Astrocyte (in vitro differentiated cells and primary cell): ENCODE results near the gene CHD5. TPM values are rescaled to one million over a fixed set of nuclear protein-coding genes. Genes with fewer than 3 reads are reported as not detected.

Experiments
- DNase-seq: peaks from one replicate; pipeline ENCODE4 v3.0.0-alpha.2; 2010; ENCODE audit warnings: low read depth
- FAIRE-seq: peaks from 2 replicates; lab custom pipeline; 2011; peaks lifted over from hg19 to GRCh38; lab: Jason Lieb, UNC
- H2AFZ ChIP-seq: 2 replicates; pipeline ENCODE4 v1.6.0; 2012; ENCODE audit warnings: low read depth, low read length, inconsistent platforms
- H3K27ac ChIP-seq: 2 replicates; pipeline ENCODE4 v1.5.1; 2011; ENCODE audit warnings: low read depth, low read length, inconsistent platforms
- H3K27me3 ChIP-seq: 2 replicates; pipeline ENCODE4 v1.6.0; 2011; ENCODE audit warnings: low read length, inconsistent platforms; ENCODE audit not compliant: insufficient read depth
- H3K36me3 ChIP-seq: 2 replicates; pipeline ENCODE4 v1.5.1; 2011; ENCODE audit warnings: low read length, inconsistent platforms; ENCODE audit not compliant: insufficient read depth
- H3K4me1 ChIP-seq: 2 replicates; pipeline ENCODE4 v1.5.1; 2011; ENCODE audit warnings: low read length, inconsistent platforms; ENCODE audit not compliant: insufficient read depth
- H3K4me2 ChIP-seq: 2 replicates; pipeline ENCODE4 v1.6.0; 2012; ENCODE audit warnings: low read length, inconsistent platforms
- H3K4me3 ChIP-seq: 2 replicates; pipeline ENCODE4 v1.5.1; 2011; ENCODE audit warnings: low read depth, mild to moderate bottlenecking, low read length, inconsistent platforms; ENCODE audit not compliant: insufficient read depth
- H3K79me2 ChIP-seq: 2 replicates; pipeline ENCODE4 v1.6.0; 2012; ENCODE audit warnings: mild to moderate bottlenecking, low read length, inconsistent platforms; ENCODE audit not compliant: insufficient read depth
- H3K9ac ChIP-seq: 2 replicates; pipeline ENCODE4 v1.6.0; 2012; ENCODE audit warnings: mild to moderate bottlenecking, low read length, inconsistent platforms
- H3K9me3 ChIP-seq: 2 replicates; pipeline ENCODE4 v1.5.1; 2012; ENCODE audit warnings: low read depth, mild to moderate bottlenecking, low read length, inconsistent platforms; ENCODE audit not compliant: insufficient read depth
- H4K20me1 ChIP-seq: 2 replicates; pipeline ENCODE4 v1.6.0; 2012; ENCODE audit warnings: low read length, inconsistent platforms; ENCODE audit not compliant: insufficient read depth
- H3K27ac Mint-ChIP-seq: one replicate; pipeline ENCODE4 v1.8.0; 2021; ENCODE audit warnings: mild to moderate bottlenecking, mixed read lengths; ENCODE audit not compliant: unreplicated experiment
- H3K27me3 Mint-ChIP-seq: one replicate; pipeline ENCODE4 v1.8.0; 2021; ENCODE audit warnings: low read depth, mixed read lengths; ENCODE audit not compliant: unreplicated experiment
- H3K36me3 Mint-ChIP-seq: one replicate; pipeline ENCODE4 v1.8.0; 2021; ENCODE audit warnings: low read depth, mixed read lengths; ENCODE audit not compliant: unreplicated experiment
- H3K4me1 Mint-ChIP-seq: one replicate; pipeline ENCODE4 v1.8.0; 2021; ENCODE audit warnings: low read depth, mixed read lengths; ENCODE audit not compliant: unreplicated experiment
- H3K4me3 Mint-ChIP-seq: one replicate; pipeline ENCODE4 v1.8.0; 2021; ENCODE audit warnings: mild to moderate bottlenecking, moderate library complexity, mixed read lengths; ENCODE audit not compliant: unreplicated experiment
- H3K9me3 Mint-ChIP-seq: one replicate; pipeline ENCODE4 v1.8.0; 2021; ENCODE audit warnings: mild to moderate bottlenecking, mixed read lengths; ENCODE audit not compliant: unreplicated experiment
- EZH2 ChIP-seq: IDR thresholded peaks from 2 replicates; pipeline ENCODE4 v1.6.1; 2012; ENCODE audit warnings: mild to moderate bottlenecking, low read length, inconsistent platforms; ENCODE audit not compliant: insufficient read depth
- total RNA-seq: library from RNA; stranded (reverse); gene quantifications from 2 replicates; pipeline ENCODE4 v1.2.1, GENCODE V29; 2021
- TF ChIP-seq, protein P1 (sequence below): IDR thresholded peaks from 2 replicates; pipeline ENCODE4 v1.5.1; 2011; ENCODE audit warnings: low read depth, mild to moderate bottlenecking, inconsistent platforms, low read length, moderate library complexity; ENCODE audit not compliant: insufficient read depth

The CHD5 gene
- total RNA-seq, 1 donor from 2014 or later: 0.18 TPM

DNA sequence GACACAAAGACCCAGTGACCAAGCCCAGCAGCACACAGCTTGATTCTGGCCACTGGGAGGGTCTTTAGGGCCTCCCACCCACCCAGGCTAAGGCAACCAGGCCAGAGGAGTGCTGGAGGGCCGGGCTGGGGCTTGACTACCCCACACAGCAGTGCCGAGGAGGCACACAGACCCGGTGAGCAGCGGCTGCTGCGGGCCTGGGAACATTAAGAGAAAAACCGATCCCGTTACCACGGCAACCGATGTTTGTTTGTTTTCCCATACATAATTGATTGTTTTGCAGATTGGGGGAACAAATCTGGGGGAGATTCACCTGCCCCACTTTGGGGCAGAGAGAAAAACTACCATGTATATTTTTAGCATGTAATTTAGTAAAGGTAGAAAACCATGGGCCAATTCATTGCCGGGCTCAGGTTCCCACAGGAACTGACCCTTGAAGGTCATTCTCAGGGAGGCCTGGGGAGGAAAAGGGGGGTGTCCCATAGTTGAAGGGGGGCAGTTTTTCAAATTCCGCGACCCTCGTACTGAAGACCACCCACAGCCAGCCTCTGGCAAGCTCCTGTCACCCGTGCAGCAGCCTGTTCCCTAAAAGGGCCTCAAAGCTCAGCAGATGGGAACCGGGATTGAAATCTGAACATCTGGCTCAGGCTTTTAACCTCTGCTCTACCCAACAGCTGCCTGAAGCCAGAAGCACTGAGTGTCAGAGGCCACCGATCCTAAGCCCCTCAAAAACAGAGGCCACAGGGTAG is 35.3 kb downstream of the CHD5 start:
- Histone ChIP-seq H3K36me3 (no peaks in the 10 kb centered on the region), H3K27me3 (peaks cover 4% of the 10 kb centered on the region), H4K20me1 (no peaks in the 10 kb centered on the region), H3K4me3 (no peak overlapping the region), H3K27ac (no peak overlapping the region), H3K4me1 (no peaks in the 10 kb centered on the region), H3K9me3 (no peaks in the 10 kb centered on the region), H3K79me2 (no peaks in the 10 kb centered on the region), H3K9ac (no peak overlapping the region), H2AFZ (no peak overlapping the region), H3K4me2 (no peak overlapping the region)
- TF ChIP-seq, protein P1, sequence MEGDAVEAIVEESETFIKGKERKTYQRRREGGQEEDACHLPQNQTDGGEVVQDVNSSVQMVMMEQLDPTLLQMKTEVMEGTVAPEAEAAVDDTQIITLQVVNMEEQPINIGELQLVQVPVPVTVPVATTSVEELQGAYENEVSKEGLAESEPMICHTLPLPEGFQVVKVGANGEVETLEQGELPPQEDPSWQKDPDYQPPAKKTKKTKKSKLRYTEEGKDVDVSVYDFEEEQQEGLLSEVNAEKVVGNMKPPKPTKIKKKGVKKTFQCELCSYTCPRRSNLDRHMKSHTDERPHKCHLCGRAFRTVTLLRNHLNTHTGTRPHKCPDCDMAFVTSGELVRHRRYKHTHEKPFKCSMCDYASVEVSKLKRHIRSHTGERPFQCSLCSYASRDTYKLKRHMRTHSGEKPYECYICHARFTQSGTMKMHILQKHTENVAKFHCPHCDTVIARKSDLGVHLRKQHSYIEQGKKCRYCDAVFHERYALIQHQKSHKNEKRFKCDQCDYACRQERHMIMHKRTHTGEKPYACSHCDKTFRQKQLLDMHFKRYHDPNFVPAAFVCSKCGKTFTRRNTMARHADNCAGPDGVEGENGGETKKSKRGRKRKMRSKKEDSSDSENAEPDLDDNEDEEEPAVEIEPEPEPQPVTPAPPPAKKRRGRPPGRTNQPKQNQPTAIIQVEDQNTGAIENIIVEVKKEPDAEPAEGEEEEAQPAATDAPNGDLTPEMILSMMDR: no peak
- no peak for TF ChIP-seq EZH2
- Mint-ChIP-seq H3K4me1 (no peaks in the 10 kb centered on the region), H3K27ac (no peak overlapping the region), H3K9me3 (peaks cover 3% of the 10 kb centered on the region), H3K27me3 (peaks cover 47% of the 10 kb centered on the region), H3K36me3 (no peaks in the 10 kb centered on the region), H3K4me3 (no peak overlapping the region)
- DNase-seq: no peak
- FAIRE-seq: no peak

DNA sequence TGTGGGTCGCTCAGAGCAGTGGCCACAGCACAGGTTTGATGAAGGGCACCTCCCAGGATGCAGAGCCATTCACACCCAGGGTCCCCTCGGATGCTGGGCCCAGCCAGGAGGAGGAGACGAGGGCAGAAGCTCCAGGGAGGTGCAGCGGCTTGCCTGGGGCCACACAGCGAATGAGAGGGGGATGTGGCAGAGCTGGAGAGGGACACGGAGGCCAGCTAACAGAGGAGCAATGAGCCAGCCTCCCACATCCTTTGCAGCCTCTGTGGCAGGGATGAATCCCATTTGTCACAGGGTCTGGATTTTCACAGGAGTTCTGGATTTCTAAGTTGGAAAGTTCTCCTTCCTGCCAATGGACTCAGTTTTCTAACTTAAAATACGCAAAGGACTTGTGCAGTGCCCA is 35.9 kb downstream of the CHD5 start:
- H3K27ac Mint-ChIP-seq: no peak overlapping the region
- TF ChIP-seq EZH2: no peak
- TF ChIP-seq, protein P1: no peak
- H3K4me3 ChIP-seq: no peak overlapping the region
- peaks cover 4% of the 10 kb centered on the region for H3K27me3 ChIP-seq
- no peaks in the 10 kb centered on the region for H3K36me3 Mint-ChIP-seq
- peaks cover 52% of the 10 kb centered on the region for H3K27me3 Mint-ChIP-seq
- H4K20me1 ChIP-seq: no peaks in the 10 kb centered on the region
- no peak for FAIRE-seq
- no peak overlapping the region for H3K9ac ChIP-seq
- H3K79me2 ChIP-seq: no peaks in the 10 kb centered on the region
- no peaks in the 10 kb centered on the region for H3K9me3 ChIP-seq
- no peak overlapping the region for H2AFZ ChIP-seq
- H3K27ac ChIP-seq: no peak overlapping the region
- H3K36me3 ChIP-seq: no peaks in the 10 kb centered on the region
- no peak for DNase-seq
- H3K4me3 Mint-ChIP-seq: no peak overlapping the region
- H3K9me3 Mint-ChIP-seq: peaks cover 3% of the 10 kb centered on the region
- no peaks in the 10 kb centered on the region for H3K4me1 ChIP-seq
- H3K4me2 ChIP-seq: no peak overlapping the region
- no peaks in the 10 kb centered on the region for H3K4me1 Mint-ChIP-seq

DNA sequence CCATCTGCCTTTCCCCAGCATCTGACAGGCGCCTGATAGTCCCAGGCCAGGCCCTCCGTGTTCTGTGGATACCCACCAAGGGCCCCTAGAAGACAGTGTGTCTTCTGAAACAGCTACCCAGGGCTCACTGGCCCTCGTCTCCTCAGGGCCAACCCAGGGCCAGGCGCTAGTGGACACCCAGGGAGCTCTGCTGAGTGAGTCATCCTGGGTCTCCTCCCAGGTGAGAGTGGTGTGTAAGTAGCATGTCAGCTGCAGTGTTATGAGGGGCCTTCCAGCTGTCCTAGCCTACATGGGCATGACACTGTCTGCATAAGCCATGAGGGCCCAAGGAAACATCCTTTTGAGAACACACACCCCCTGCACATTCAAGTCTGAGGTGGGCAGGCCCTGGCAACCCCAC is 36.7 kb downstream of the CHD5 start:
- no peak for FAIRE-seq
- no peak overlapping the region for H3K4me3 ChIP-seq
- peaks cover 55% of the 10 kb centered on the region for H3K27me3 Mint-ChIP-seq
- H3K9me3 Mint-ChIP-seq: peaks cover 2% of the 10 kb centered on the region
- H3K9ac ChIP-seq: no peak overlapping the region
- H3K36me3 ChIP-seq: no peaks in the 10 kb centered on the region
- H3K27ac ChIP-seq: no peak overlapping the region
- H3K4me2 ChIP-seq: no peak overlapping the region
- H3K27me3 ChIP-seq: peaks cover 3% of the 10 kb centered on the region
- H3K4me1 Mint-ChIP-seq: no peaks in the 10 kb centered on the region
- no peaks in the 10 kb centered on the region for H3K9me3 ChIP-seq
- H3K4me3 Mint-ChIP-seq: no peak overlapping the region
- H3K27ac Mint-ChIP-seq: no peak overlapping the region
- no peak for DNase-seq
- no peaks in the 10 kb centered on the region for H3K36me3 Mint-ChIP-seq
- no peaks in the 10 kb centered on the region for H3K79me2 ChIP-seq
- H3K4me1 ChIP-seq: no peaks in the 10 kb centered on the region
- TF ChIP-seq, protein P1: no peak
- no peak for TF ChIP-seq EZH2
- no peak overlapping the region for H2AFZ ChIP-seq
- no peaks in the 10 kb centered on the region for H4K20me1 ChIP-seq
